Measurements from ENCODE around the gene RAB14.
"Not testable (repeated sequence)": the region's sequence is repeated elsewhere in the genome, so short reads cannot be mapped to it uniquely, and the experiment has no call there.

Gene RAB14

GRCh38 chr9:121133104-121133816 is 68.4 kb downstream of the RAB14 start:
- Histone ChIP-seq H3K79me2 (ENCODE audit: control insufficient read depth, insufficient read depth, low read length, unreplicated experiment) (no peaks in the 10 kb centered on the region), H3K4me3 (ENCODE audit: low read depth, low read length) (no peak overlapping the region), H3K27me3 (ENCODE audit: insufficient read depth, low read length) (no peaks in the 10 kb centered on the region), H2AFZ (ENCODE audit: low read length, unreplicated experiment) (no peak overlapping the region), H3K4me1 (ENCODE audit: control insufficient read depth, insufficient read depth, low read length, unreplicated experiment) (no peaks in the 10 kb centered on the region), H3K36me3 (ENCODE audit: insufficient read depth, low read length) (no peaks in the 10 kb centered on the region), H3K27ac (ENCODE audit: low read depth, low read length) (no peak overlapping the region)

DNA sequence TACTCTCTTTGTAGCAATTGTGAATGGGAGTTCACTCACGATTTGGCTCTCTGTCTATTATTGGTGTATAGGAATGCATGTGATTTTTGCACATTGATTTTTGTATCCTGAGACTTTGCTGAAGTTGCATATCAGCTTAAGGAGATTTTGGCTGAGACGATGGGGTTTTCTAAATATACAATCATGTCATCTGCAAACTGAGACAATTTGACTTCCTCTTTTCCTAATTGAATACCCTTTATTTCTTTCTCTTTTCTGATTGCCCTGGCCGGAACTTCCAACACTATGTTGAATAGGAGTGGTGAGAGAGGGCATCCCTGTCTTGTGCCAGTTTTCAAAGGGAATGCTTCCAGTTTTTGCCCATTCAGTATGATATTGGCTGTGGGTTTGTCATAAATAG is 72.3 kb downstream of the RAB14 start:
- H3K4me3 ChIP-seq (ENCODE audit: low read depth, low read length); H3K4me1 ChIP-seq (ENCODE audit: control insufficient read depth, insufficient read depth, low read length, unreplicated experiment); H2AFZ ChIP-seq (ENCODE audit: low read length, unreplicated experiment); H3K27me3 ChIP-seq (ENCODE audit: insufficient read depth, low read length); H3K79me2 ChIP-seq (ENCODE audit: control insufficient read depth, insufficient read depth, low read length, unreplicated experiment); H3K27ac ChIP-seq (ENCODE audit: low read depth, low read length); H3K36me3 ChIP-seq (ENCODE audit: insufficient read depth, low read length): not testable (repeated sequence)

Measured in ACC112 (cell line).